Neural cell (in vitro differentiated cells): Measurements from ENCODE around the gene PSMA6. TPM values are rescaled to one million over a fixed set of nuclear protein-coding genes. Genes with fewer than 3 reads are reported as not detected.

Experiments
- H2AFZ ChIP-seq: fragments of 200-600, 300-800 bp; sonication (generic), shearing (Covaris generic); 2 replicates; pipeline ENCODE4 v1.6.0; 2014; ENCODE audit warnings: low read depth, mild to moderate bottlenecking, antibody characterized with exemption, low read length, moderate library complexity
- H3F3A ChIP-seq: fragments of 200-600 bp; shearing (Covaris generic); 2 replicates; pipeline ENCODE4 v1.6.1; 2016; ENCODE audit warnings: mild to moderate bottlenecking, moderate library complexity, mixed read lengths, antibody characterized with exemption, low read length; ENCODE audit not compliant: insufficient read depth, poor library complexity, severe bottlenecking
- H3K27ac ChIP-seq: fragments of 200-600, 300-800 bp; sonication (generic), shearing (Covaris generic); 2 replicates; pipeline ENCODE4 v1.5.1; 2014; ENCODE audit warnings: mild to moderate bottlenecking, low read length, moderate library complexity
- H3K27me3 ChIP-seq: fragments of 300-800, 200-600 bp; sonication (generic), shearing (Covaris generic); 2 replicates; pipeline ENCODE4 v1.6.0; 2014; ENCODE audit warnings: mild to moderate bottlenecking, low read depth, low read length, moderate library complexity; ENCODE audit not compliant: insufficient read depth
- H3K36me3 ChIP-seq: fragments of 300-800, 200-600 bp; sonication (generic), shearing (Covaris generic); 2 replicates; pipeline ENCODE4 v1.5.1; 2014; ENCODE audit warnings: mild to moderate bottlenecking, antibody characterized with exemption, low read length, moderate library complexity; ENCODE audit not compliant: insufficient read depth
- H3K4me2 ChIP-seq: fragments of 300-800, 200-600 bp; sonication (generic), shearing (Covaris generic); 2 replicates; pipeline ENCODE4 v1.6.0; 2014; ENCODE audit warnings: mild to moderate bottlenecking, low read length
- H3K4me3 ChIP-seq: fragments of 300-800, 200-600 bp; sonication (generic), shearing (Covaris generic); 2 replicates; pipeline ENCODE4 v1.5.1; 2014; ENCODE audit warnings: mild to moderate bottlenecking, low read length, moderate library complexity
- H3K79me2 ChIP-seq: fragments of 200-600 bp; shearing (Covaris generic); replicated peaks from 2 replicates; pipeline ENCODE4 v1.6.0; 2014; ENCODE audit warnings: mild to moderate bottlenecking, low read length, moderate library complexity; ENCODE audit not compliant: insufficient read depth
- H3K9ac ChIP-seq: fragments of 300-800, 200-600 bp; sonication (generic), shearing (Covaris generic); 2 replicates; pipeline ENCODE4 v1.6.1; 2016; ENCODE audit warnings: mild to moderate bottlenecking, low read length, mixed read lengths
- H3K9me2 ChIP-seq: fragments of 200-600 bp; shearing (Covaris generic); 2 replicates; pipeline ENCODE4 v1.6.1; 2016; ENCODE audit warnings: mild to moderate bottlenecking, low read length, mixed read lengths; ENCODE audit not compliant: insufficient read depth
- H3K9me3 ChIP-seq: fragments of 200-600, 300-800 bp; sonication (generic), shearing (Covaris generic); 2 replicates; pipeline ENCODE4 v1.6.1; 2016; ENCODE audit warnings: mild to moderate bottlenecking, mixed run types, low read length, moderate library complexity, mixed read lengths
- H4K20me1 ChIP-seq: fragments of 200-600 bp; shearing (Covaris generic); 2 replicates; pipeline ENCODE4 v1.6.1; 2016; ENCODE audit warnings: mild to moderate bottlenecking, mixed run types; ENCODE audit not compliant: insufficient read depth
- CTCF ChIP-seq: fragments of 450-650 bp; IDR thresholded peaks from 2 replicates; pipeline ENCODE4 v1.5.1; 2014; ENCODE audit warnings: antibody characterized with exemption, mild to moderate bottlenecking, moderate library complexity; ENCODE audit not compliant: poor library complexity, severe bottlenecking
- EP300 ChIP-seq: fragments of 450-650 bp; conservative IDR thresholded peaks from 2 replicates; pipeline ENCODE4 v1.6.1; 2014; ENCODE audit warnings: antibody characterized with exemption, mild to moderate bottlenecking, moderate library complexity; ENCODE audit not compliant: poor library complexity, severe bottlenecking
- EZH2 ChIP-seq: fragments of 200-600, 300-800 bp; shearing (Covaris generic), sonication (generic); IDR thresholded peaks from 2 replicates; pipeline ENCODE4 v1.6.1; 2014; ENCODE audit warnings: antibody characterized with exemption, low read length, borderline replicate concordance, mild to moderate bottlenecking; ENCODE audit not compliant: insufficient read depth, poor library complexity, severe bottlenecking
- MXI1 ChIP-seq: fragments of 450-650 bp; conservative IDR thresholded peaks from 2 replicates; pipeline ENCODE4 v1.6.1; 2014; ENCODE audit warnings: antibody characterized with exemption, mild to moderate bottlenecking; ENCODE audit not compliant: poor library complexity, severe bottlenecking
- POLR2AphosphoS5 ChIP-seq: IDR thresholded peaks from 2 replicates; pipeline ENCODE4 v1.6.1; 2012
- RAD21 ChIP-seq: fragments of 450-650 bp; conservative IDR thresholded peaks from 2 replicates; pipeline ENCODE4 v1.6.1; 2014; ENCODE audit warnings: antibody characterized with exemption, mild to moderate bottlenecking, moderate library complexity
- REST ChIP-seq: IDR thresholded peaks from 2 replicates; pipeline ENCODE4 v1.6.1; 2012; ENCODE audit warnings: borderline replicate concordance
- SMC3 ChIP-seq: fragments of 450-650 bp; conservative IDR thresholded peaks from 2 replicates; pipeline ENCODE4 v1.6.1; 2014; ENCODE audit warnings: antibody characterized with exemption, mild to moderate bottlenecking, moderate library complexity; ENCODE audit not compliant: poor library complexity
- TAF1 ChIP-seq: IDR thresholded peaks from 2 replicates; pipeline ENCODE4 v1.6.1; 2012; ENCODE audit warnings: low read depth
- polyA plus RNA-seq: library from polyadenylated mRNA; depleted of rRNA; stranded (reverse); fragments of >200 nt; gene quantifications from 2 replicates; pipeline ENCODE4 v1.2.3, GENCODE V29; 2014

Gene PSMA6
- polyA plus RNA-seq, 1 donor from 2014 or later: 405 TPM

GRCh38 chr14:35286707-35287106 lies 5.5 kb upstream of the PSMA6 start:
- no peaks in the 10 kb centered on the region for H3K9me3 ChIP-seq

GRCh38 chr14:35287431-35288013 lies 4.7 kb upstream of the PSMA6 start:
- Histone ChIP-seq H3K27me3 (no peaks in the 10 kb centered on the region), H3K36me3 (no peaks in the 10 kb centered on the region), H3K9me2 (no peaks in the 10 kb centered on the region), H3K79me2 (peaks cover under 1% of the 10 kb centered on the region), H3K4me3 (no peak overlapping the region), H3K4me2 (no peak overlapping the region), H2AFZ (no peak overlapping the region), H3K9ac (no peak overlapping the region), H3F3A (no peaks in the 10 kb centered on the region), H3K9me3 (no peaks in the 10 kb centered on the region), H3K27ac (no peak overlapping the region), H4K20me1 (no peaks in the 10 kb centered on the region)
- no peak for TF ChIP-seq REST
- TF ChIP-seq MXI1: no peak
- no peak for TF ChIP-seq RAD21
- TF ChIP-seq POLR2AphosphoS5: no peak
- TF ChIP-seq TAF1: no peak
- no peak for TF ChIP-seq EZH2
- TF ChIP-seq CTCF: no peak
- no peak for TF ChIP-seq EP300
- no peak for TF ChIP-seq SMC3

More at GRCh38 chr14:35286707-35287106, 5.5 kb upstream of the PSMA6 start:
- Histone ChIP-seq H3K27ac (no peak overlapping the region), H3F3A (no peaks in the 10 kb centered on the region), H3K36me3 (no peaks in the 10 kb centered on the region), H2AFZ (no peak overlapping the region), H3K27me3 (no peaks in the 10 kb centered on the region), H3K79me2 (no peaks in the 10 kb centered on the region), H3K4me3 (no peak overlapping the region), H4K20me1 (no peaks in the 10 kb centered on the region), H3K9ac (no peak overlapping the region), H3K4me2 (no peak overlapping the region), H3K9me2 (no peaks in the 10 kb centered on the region)
- TF ChIP-seq REST (no peak), EZH2 (no peak), POLR2AphosphoS5 (no peak)
